ENCODE results near the gene UGGT1.

The UGGT1 gene

GRCh38 chr2:128227862-128228261, 136.9 kb downstream of the UGGT1 start:
- Histone ChIP-seq H3K4me1 (ENCODE audit: control insufficient read depth, insufficient read depth, low read depth, low read length) (peaks cover 4% of the 10 kb centered on the region), H3K27me3 (ENCODE audit: control insufficient read depth in 1 of 2, insufficient read depth in 1 of 2, low read length in 2 of 2) (peaks cover 5 to 6% of the 10 kb centered on the region in 2 experiments), H3K14ac (ENCODE audit: low read length in 2 of 2) (no peak overlapping the region), H2BK12ac (ENCODE audit: low read length in 2 of 2) (no peak overlapping the region), H3K23ac (ENCODE audit: low read length in 2 of 2) (no peak overlapping the region), H3K4me3 (ENCODE audit: insufficient read depth in 1 of 2, low read depth in 1 of 2, low read length in 2 of 2) (no peak overlapping the region), H3K4ac (ENCODE audit: low read depth in 1 of 2, low read length in 2 of 2) (no peak overlapping the region), H3K79me1 (replicated peaks; ENCODE audit: low read length, poor library complexity, severe bottlenecking) (no peaks in the 10 kb centered on the region), H2BK15ac (ENCODE audit: low read depth, poor library complexity, severe bottlenecking) (no peak overlapping the region), H3K4me2 (ENCODE audit: low read length, poor library complexity, severe bottlenecking) (no peak overlapping the region), H3K27ac (ENCODE audit: low read length, poor library complexity, severe bottlenecking) (no peak overlapping the region), H2AK5ac (ENCODE audit: low read length, severe bottlenecking) (no peak overlapping the region), H3K36me3 (ENCODE audit: control insufficient read depth in 1 of 2, insufficient read depth in 2 of 2, low read depth in 1 of 2, low read length in 2 of 2) (no peaks in the 10 kb centered on the region), H4K91ac (ENCODE audit: low read length) (no peak overlapping the region), H3K9ac (ENCODE audit: low read length) (no peak overlapping the region), H2AFZ (ENCODE audit: low read depth, low read length) (no peak overlapping the region), H4K8ac (ENCODE audit: low read length) (no peak overlapping the region), H2BK5ac (ENCODE audit: low read depth, low read length, poor library complexity, severe bottlenecking) (no peak overlapping the region), H2BK120ac (ENCODE audit: low read depth, low read length) (no peak overlapping the region), H3K9me3 (ENCODE audit: control insufficient read depth, low read length) (no peaks in the 10 kb centered on the region), H3K18ac (ENCODE audit: low read depth in 1 of 2, low read length in 2 of 2) (no peak overlapping the region)
- no peak for DNase-seq
- WGBS, result 100% methylated on average over 1 of the region's 1 CpG

- Histone ChIP-seq H2BK5ac (ENCODE audit: low read depth, low read length, poor library complexity, severe bottlenecking) (no peak overlapping the region), H3K9me3 (ENCODE audit: control insufficient read depth, low read length) (no peaks in the 10 kb centered on the region), H3K4ac (ENCODE audit: low read depth in 1 of 2, low read length in 2 of 2) (no peak overlapping the region), H3K4me2 (ENCODE audit: low read length, poor library complexity, severe bottlenecking) (no peak overlapping the region), H3K36me3 (ENCODE audit: control insufficient read depth in 1 of 2, insufficient read depth in 2 of 2, low read depth in 1 of 2, low read length in 2 of 2) (no peaks in the 10 kb centered on the region), H4K91ac (ENCODE audit: low read length) (no peak overlapping the region), H3K79me1 (replicated peaks; ENCODE audit: low read length, poor library complexity, severe bottlenecking) (no peaks in the 10 kb centered on the region), H2BK120ac (ENCODE audit: low read depth, low read length) (no peak overlapping the region), H3K4me3 (ENCODE audit: insufficient read depth in 1 of 2, low read depth in 1 of 2, low read length in 2 of 2) (no peak overlapping the region), H3K14ac (ENCODE audit: low read length in 2 of 2) (no peak overlapping the region), H4K8ac (ENCODE audit: low read length) (no peak overlapping the region), H2BK12ac (ENCODE audit: low read length in 2 of 2) (no peak overlapping the region), H3K9ac (ENCODE audit: low read length) (no peak overlapping the region), H3K27ac (ENCODE audit: low read length, poor library complexity, severe bottlenecking) (no peak overlapping the region), H3K23ac (ENCODE audit: low read length in 2 of 2) (no peak overlapping the region), H3K18ac (ENCODE audit: low read depth in 1 of 2, low read length in 2 of 2) (no peak overlapping the region), H3K27me3 (ENCODE audit: control insufficient read depth in 1 of 2, insufficient read depth in 1 of 2, low read length in 2 of 2) (peaks cover 5 to 6% of the 10 kb centered on the region in 2 experiments), H2BK15ac (ENCODE audit: low read depth, poor library complexity, severe bottlenecking) (no peak overlapping the region), H3K4me1 (ENCODE audit: control insufficient read depth, insufficient read depth, low read depth, low read length) (peaks cover 9% of the 10 kb centered on the region), H2AK5ac (ENCODE audit: low read length, severe bottlenecking) (no peak overlapping the region), H2AFZ (ENCODE audit: low read depth, low read length) (no peak overlapping the region)
- DNase-seq, result peak; percentile 24
These were observed 137.9 kb downstream of the UGGT1 start for GRCh38 chr2:128228894-128229293.

- Histone ChIP-seq H3K27ac (ENCODE audit: low read length, poor library complexity, severe bottlenecking) (no peak overlapping the region), H2BK120ac (ENCODE audit: low read depth, low read length) (peak overlapping the region; percentile 64), H3K14ac (ENCODE audit: low read length in 2 of 2) (peak overlapping the region in 1 of 2 experiments; percentile 73), H3K9ac (ENCODE audit: low read length) (peak overlapping the region; percentile 79), H3K79me1 (replicated peaks; ENCODE audit: low read length, poor library complexity, severe bottlenecking) (no peaks in the 10 kb centered on the region), H3K18ac (ENCODE audit: low read depth in 1 of 2, low read length in 2 of 2) (peak overlapping the region; percentile 50 to 73), H3K4me1 (ENCODE audit: control insufficient read depth, insufficient read depth, low read depth, low read length) (peaks cover 15% of the 10 kb centered on the region), H2AK5ac (ENCODE audit: low read length, severe bottlenecking) (no peak overlapping the region), H2AFZ (ENCODE audit: low read depth, low read length) (peak overlapping the region; percentile 54), H3K36me3 (ENCODE audit: control insufficient read depth in 1 of 2, insufficient read depth in 2 of 2, low read depth in 1 of 2, low read length in 2 of 2) (no peaks in the 10 kb centered on the region), H3K4me3 (ENCODE audit: insufficient read depth in 1 of 2, low read depth in 1 of 2, low read length in 2 of 2) (peak overlapping the region; percentile 74 to 87), H2BK5ac (ENCODE audit: low read depth, low read length, poor library complexity, severe bottlenecking) (no peak overlapping the region), H3K27me3 (ENCODE audit: control insufficient read depth in 1 of 2, insufficient read depth in 1 of 2, low read length in 2 of 2) (peaks cover 5 to 6% of the 10 kb centered on the region in 2 experiments), H3K4ac (ENCODE audit: low read depth in 1 of 2, low read length in 2 of 2) (no peak overlapping the region), H2BK15ac (ENCODE audit: low read depth, poor library complexity, severe bottlenecking) (peak overlapping the region; percentile 60), H3K9me3 (ENCODE audit: control insufficient read depth, low read length) (no peaks in the 10 kb centered on the region), H3K4me2 (ENCODE audit: low read length, poor library complexity, severe bottlenecking) (peak overlapping the region; percentile 100), H2BK12ac (ENCODE audit: low read length in 2 of 2) (peak overlapping the region; percentile 32 to 51), H4K8ac (ENCODE audit: low read length) (peak overlapping the region; percentile 47), H4K91ac (ENCODE audit: low read length) (peak overlapping the region; percentile 53), H3K23ac (ENCODE audit: low read length in 2 of 2) (peak overlapping the region in 1 of 2 experiments; percentile 9)
- peak; percentile 77 for DNase-seq
- WGBS, result 2% methylated on average over 58 of the region's 84 CpGs
These were observed 142.2 kb downstream of the UGGT1 start for GRCh38 chr2:128232965-128233789.

- Histone ChIP-seq H2AK5ac (ENCODE audit: low read length, severe bottlenecking) (no peak overlapping the region), H3K36me3 (ENCODE audit: control insufficient read depth in 1 of 2, insufficient read depth in 2 of 2, low read depth in 1 of 2, low read length in 2 of 2) (no peaks in the 10 kb centered on the region), H2BK12ac (ENCODE audit: low read length in 2 of 2) (no peak overlapping the region), H3K14ac (ENCODE audit: low read length in 2 of 2) (no peak overlapping the region), H3K79me1 (replicated peaks; ENCODE audit: low read length, poor library complexity, severe bottlenecking) (no peaks in the 10 kb centered on the region), H3K4ac (ENCODE audit: low read depth in 1 of 2, low read length in 2 of 2) (no peak overlapping the region), H3K4me1 (ENCODE audit: control insufficient read depth, insufficient read depth, low read depth, low read length) (peaks cover 15% of the 10 kb centered on the region), H2AFZ (ENCODE audit: low read depth, low read length) (no peak overlapping the region), H3K4me3 (ENCODE audit: insufficient read depth in 1 of 2, low read depth in 1 of 2, low read length in 2 of 2) (peak overlapping the region in 1 of 2 experiments; percentile 87), H3K18ac (ENCODE audit: low read depth in 1 of 2, low read length in 2 of 2) (no peak overlapping the region), H3K27me3 (ENCODE audit: control insufficient read depth in 1 of 2, insufficient read depth in 1 of 2, low read length in 2 of 2) (peaks cover 5 to 6% of the 10 kb centered on the region in 2 experiments), H2BK5ac (ENCODE audit: low read depth, low read length, poor library complexity, severe bottlenecking) (no peak overlapping the region), H3K9ac (ENCODE audit: low read length) (no peak overlapping the region), H2BK120ac (ENCODE audit: low read depth, low read length) (no peak overlapping the region), H4K91ac (ENCODE audit: low read length) (no peak overlapping the region), H3K27ac (ENCODE audit: low read length, poor library complexity, severe bottlenecking) (no peak overlapping the region), H3K23ac (ENCODE audit: low read length in 2 of 2) (no peak overlapping the region), H2BK15ac (ENCODE audit: low read depth, poor library complexity, severe bottlenecking) (no peak overlapping the region), H4K8ac (ENCODE audit: low read length) (no peak overlapping the region), H3K4me2 (ENCODE audit: low read length, poor library complexity, severe bottlenecking) (peak overlapping the region; percentile 100), H3K9me3 (ENCODE audit: control insufficient read depth, low read length) (no peaks in the 10 kb centered on the region)
- no peak for DNase-seq
- 48% methylated on average over 11 of the region's 11 CpGs for WGBS
These were observed 142.9 kb downstream of the UGGT1 start for GRCh38 chr2:128233790-128234395.

All from mesenchymal stem cell (in vitro differentiated cells and primary cell).